K562 (cell line): ENCODE measurements around the gene ALG8. TPM values are rescaled to one million over a fixed set of nuclear protein-coding genes. Genes with fewer than 3 reads are reported as not detected.

ENCODE experiments used
- ATAC-seq: fragments of 200-7000 bp; cut with Tn5 transposase; 3 replicates; pipeline ENCODE4 v1.9.1; 2020; ENCODE audit warnings: moderate library complexity
- BruUV-seq: library from RNA; stranded (reverse); fragments of 400-500 nt; replicated peaks from 2 replicates; lab custom pipeline; 2021; lab: Mats Ljungman, UMichigan
- CTCF ChIA-PET: fragments of 300-600 bp; formaldehyde crosslinking; extraction: SDS; loops from one replicate; lab custom pipeline; 2021; ENCODE audit warnings: low intra/inter-chr PET ratio; lab: Yijun Ruan, JAX
- POLR2A ChIA-PET: fragments of 300-600, 350-650 bp; sonication (Branson Sonifier 250); formaldehyde crosslinking; extraction: SDS; loops from one replicate; lab custom pipeline; 2021; ENCODE audit warnings: antibody characterized with exemption, inconsistent platforms; lab: Yijun Ruan, JAX
- DNase-seq, 4 experiments: peaks; one replicate each; pipeline versions ENCODE4 v3.0.0 to v3.0.0-alpha.2; 2011 to 2018; ENCODE audit warnings: low spot score in 3 of 4, mixed read lengths in 3 of 4; ENCODE audit errors: extremely low read depth in 1 of 4
- FAIRE-seq: peaks from 2 replicates; lab custom pipeline; 2011; peaks lifted over from hg19 to GRCh38; lab: Jason Lieb, UNC
- H2AFZ ChIP-seq: 2 replicates; pipeline ENCODE4 v1.6.0; 2011; ENCODE audit warnings: low read depth, low read length, control low read depth, inconsistent platforms
- H3K27ac ChIP-seq: fragments of 200-600 bp; 3 replicates; pipeline ENCODE4 v1.8.0; 2011; ENCODE audit warnings: low read depth, mild to moderate bottlenecking, control low read depth, inconsistent platforms, low read length, moderate library complexity, mixed read lengths; ENCODE audit errors: extremely low read depth
- H3K27me3 ChIP-seq, 2 experiments: fragments of 300-600 bp in 1 of 2; 2 replicates in 1 of 2; 3 replicates in 1 of 2; pipeline versions ENCODE4 v1.6.0 to v1.8.0; 2011; ENCODE audit warnings: inconsistent platforms in 2 of 2, low read length in 2 of 2, mild to moderate bottlenecking in 1 of 2, mixed read lengths in 1 of 2, moderate library complexity in 1 of 2; ENCODE audit not compliant: control insufficient read depth in 2 of 2, insufficient read depth in 2 of 2
- H3K36me3 ChIP-seq: fragments of 300-600 bp; 3 replicates; pipeline ENCODE4 v1.8.0; 2011; ENCODE audit warnings: mild to moderate bottlenecking, low read length, inconsistent platforms; ENCODE audit not compliant: control insufficient read depth, insufficient read depth
- H3K4me1 ChIP-seq, 2 experiments: fragments of 200-600 bp in 1 of 2; replicated peaks in 1 of 2; 2 replicates in 1 of 2; 3 replicates in 1 of 2; pipeline versions ENCODE4 v1.5.1 to v1.8.0; 2011; ENCODE audit warnings: inconsistent platforms in 2 of 2, low read length in 2 of 2, mild to moderate bottlenecking in 1 of 2, mixed read lengths in 1 of 2, moderate library complexity in 1 of 2; ENCODE audit not compliant: control insufficient read depth in 2 of 2, insufficient read depth in 2 of 2
- H3K4me2 ChIP-seq: 2 replicates; pipeline ENCODE4 v1.6.1; 2011; ENCODE audit warnings: low read length, control low read depth, inconsistent platforms, mixed read lengths; ENCODE audit not compliant: insufficient read depth
- H3K4me3 ChIP-seq: fragments of 200-600 bp; sonication (generic), shearing (Covaris generic); 2 replicates; pipeline ENCODE4 v1.5.1; 2016; ENCODE audit warnings: control low read depth, inconsistent platforms
- H3K79me2 ChIP-seq: fragments of 200-600 bp; 3 replicates; pipeline ENCODE4 v1.8.0; 2011; ENCODE audit warnings: low read length, inconsistent platforms; ENCODE audit not compliant: control insufficient read depth, insufficient read depth
- H3K9ac ChIP-seq, 2 experiments: 2 replicates each; pipeline versions ENCODE4 v1.6.0 to v1.6.1; 2011; ENCODE audit warnings: low read depth in 2 of 2, low read length in 2 of 2, control low read depth in 1 of 2, inconsistent platforms in 1 of 2, mild to moderate bottlenecking in 1 of 2, mixed read lengths in 1 of 2; ENCODE audit not compliant: insufficient read depth in 1 of 2
- H3K9me1 ChIP-seq: one replicate; pipeline ENCODE4 v1.6.0; 2011; ENCODE audit warnings: inconsistent platforms, mild to moderate bottlenecking, low read length, moderate library complexity; ENCODE audit not compliant: control insufficient read depth, insufficient read depth
- H3K9me3 ChIP-seq: replicated peaks from 2 replicates; pipeline ENCODE4 v1.5.1; 2011; ENCODE audit warnings: low read depth, low read length, inconsistent platforms; ENCODE audit not compliant: control insufficient read depth, insufficient read depth
- H4K20me1 ChIP-seq: replicated peaks from 2 replicates; pipeline ENCODE4 v1.6.1; 2011; ENCODE audit warnings: low read length, inconsistent platforms, mixed read lengths; ENCODE audit not compliant: control insufficient read depth, insufficient read depth
- HNRNPUL1 ChIP-seq: fragments of 200-400 bp; formaldehyde crosslinking; IDR thresholded peaks from 2 replicates; pipeline ENCODE4 v1.6.1; 2017; ENCODE audit warnings: low read length
- MLLT1 ChIP-seq, 2 experiments: fragments of 450-650 bp; IDR thresholded peaks; 2 replicates each; pipeline ENCODE4 v1.6.1; 2016
- ZFX ChIP-seq: sonication (generic); formaldehyde crosslinking; IDR thresholded peaks from 2 replicates; pipeline ENCODE4 v1.8.0; 2022; ENCODE audit warnings: mild to moderate bottlenecking, missing genetic modification reagents, moderate library complexity
- ZNF609 ChIP-seq: sonication (generic); formaldehyde crosslinking; IDR thresholded peaks from 2 replicates; pipeline ENCODE4 v1.8.1; 2023; ENCODE audit warnings: missing genetic modification reagents, mild to moderate bottlenecking, borderline replicate concordance
- WGBS: fragments of 100-300 bp; shearing (Covaris generic); methylation state at CpG from one replicate; pipeline ENCODE4 v1.1.6; 2016; ENCODE audit warnings: low coverage, mixed read lengths; ENCODE audit not compliant: insufficient coverage; ENCODE audit errors: missing lambda C conversion rate; 5-methylcytosine and 5-hydroxymethylcytosine counted together
- in situ Hi-C: fragments of 300-500 bp; cut with MboI; formaldehyde crosslinking; loops from 4 replicates; pipeline ENCODE4 v1.15.0; 2018; ENCODE audit warnings: inconsistent platforms, mixed read lengths
- intact Hi-C: fragments of 100-400 bp; cut with micrococcal nuclease; formaldehyde crosslinking; loops from 2 replicates; pipeline ENCODE4 v1.14.2; 2022
- polyA plus RNA-seq, 8 experiments: library from polyadenylated mRNA; depleted of rRNA in 4 of 8; stranded (reverse) in 5 of 8; unstranded in 3 of 8; fragments of >200 nt; fragmentation: Nextera tagmentation in 2 of 8; fragmentation: Illumina TruSeq in 1 of 8; extraction: Ambion mirVana in 2 of 8; extraction: Trizol in 1 of 8; gene quantifications; 2 replicates each; pipeline versions ENCODE4 v1.2.1 to v1.2.3, GENCODE V29; 2011 to 2014; ENCODE audit warnings: inconsistent platforms in 1 of 8, missing spikeins in 1 of 8
- total RNA-seq, 7 experiments: library from RNA; depleted of rRNA in 6 of 7; stranded (reverse); fragments of >200 nt in 6 of 7; fragmentation: Illumina TruSeq in 2 of 7; extraction: Trizol in 2 of 7; gene quantifications; 2 replicates each; pipeline versions ENCODE4 v1.2.1 to v1.2.3, GENCODE V29; 2011 to 2021; ENCODE audit warnings: low replicate concordance in 1 of 7

ALG8 gene
- total and polyA plus RNA-seq, 9 of the 15 experiments (the other 6 are each of a cell fraction or from before 2014, with no cell fraction given): 59.3 to 189 (median 106) TPM

GRCh38 chr11:78164471-78164870 is 25.0 kb upstream of the ALG8 start:
- H4K20me1 ChIP-seq: no peaks in the 10 kb centered on the region
- no peak for ATAC-seq
- no peaks in the 10 kb centered on the region for H3K9me3 ChIP-seq
- CTCF ChIA-PET: no interaction called here
- WGBS: 74% methylated on average over 2 of the region's 2 CpGs
- H3K9ac ChIP-seq: no peak overlapping the region
- H2AFZ ChIP-seq: no peak overlapping the region
- TF ChIP-seq HNRNPUL1 (no peak), ZNF609 (CRISPR knock-in tag) (no peak), ZFX (CRISPR knock-in tag) (no peak), MLLT1 (IDR thresholded peaks at IDR 0.05) (no peak)
- TF ChIP-seq, all 486 proteins: peak for 0
- Histone ChIP-seq H3K4me1 (peaks cover 9 to 22% of the 10 kb centered on the region in 2 experiments; a peak in 4 of 5 replicates), H3K4me3 (no peak overlapping the region), H3K36me3 (no peaks in the 10 kb centered on the region), H3K27me3 (no peaks in the 10 kb centered on the region), H3K79me2 (no peaks in the 10 kb centered on the region), H3K9me1 (no peaks in the 10 kb centered on the region), H3K4me2 (no peak overlapping the region), H3K27ac (no peak overlapping the region)
- in situ Hi-C loops (no loop called here), intact Hi-C loops (no loop called here)
- BruUV-seq: no TSS peak
- DNase-seq (no peak), FAIRE-seq (no peak)
- POLR2A ChIA-PET: interaction anchor here (1.3 kb wide), 1 partner anchor 25 kb away, joined by 4 read pairs; no protein-coding TSS in a partner anchor
